Peyer's patch (tissue), 4 donors: ENCODE measurements around the gene LIFR. TPM values are rescaled to one million over a fixed set of nuclear protein-coding genes. Genes with fewer than 3 reads are reported as not detected.

Source experiments
- DNase-seq, 3 donors: peaks; one replicate each; pipeline ENCODE4 v3.0.0-alpha.2; 2017 to 2019
- H3K27ac ChIP-seq, 4 donors: fragments of 200-600 bp; sonication (generic); one replicate each; pipeline ENCODE4 v1.5.1; 2016 to 2019
- H3K27me3 ChIP-seq, 2 donors: fragments of 200-600 bp; sonication (generic); one replicate each; pipeline ENCODE4 v1.5.1; 2019
- H3K36me3 ChIP-seq, 3 donors: fragments of 200-600 bp; sonication (generic); one replicate each; pipeline ENCODE4 v1.5.1; 2016 to 2019
- H3K4me1 ChIP-seq, 4 donors: fragments of 200-600 bp; sonication (generic); one replicate each; pipeline ENCODE4 v1.5.1; 2016 to 2019
- H3K4me3 ChIP-seq, 4 donors: fragments of 200-600 bp; sonication (generic); 1 replicate in 3 of 4; 2 replicates in 1 of 4; pipeline ENCODE4 v1.5.1; 2016 to 2019; ENCODE audit warnings: mild to moderate bottlenecking in 1 of 4
- H3K9me3 ChIP-seq, 4 donors: fragments of 200-600 bp; sonication (generic); one replicate each; pipeline ENCODE4 v1.5.1; 2016 to 2019; ENCODE audit warnings: mild to moderate bottlenecking in 1 of 4
- CTCF ChIP-seq, 6 experiments: fragments of 450-650 bp in 4 of 6; fragments of 200-600 bp in 2 of 6; sonication (generic) in 1 of 6; IDR thresholded peaks; one replicate each; pipeline ENCODE4 v1.5.1; 2017 to 2019; ENCODE audit warnings: antibody characterized with exemption in 6 of 6, mild to moderate bottlenecking in 3 of 6, moderate library complexity in 1 of 6
- POLR2A ChIP-seq, 2 donors: fragments of 450-650 bp; IDR thresholded peaks; one replicate each; pipeline ENCODE4 v1.5.1; 2017; ENCODE audit warnings: antibody characterized with exemption in 2 of 2, mild to moderate bottlenecking in 2 of 2, moderate library complexity in 2 of 2
- total RNA-seq, 4 donors: library from RNA; depleted of rRNA; stranded (reverse); fragments of >200 nt; gene quantifications; one replicate each; pipeline ENCODE4 v1.1.0, GENCODE V29; 2016

Gene LIFR
- total RNA-seq, 4 donors from 2014 or later: 10.7 to 98.2 (median 19.9) TPM

- no peaks in the 10 kb centered on the region for H3K36me3 ChIP-seq
- no peak overlapping the region for H3K4me3 ChIP-seq
- no peaks in the 10 kb centered on the region for H3K9me3 ChIP-seq
- no peak for DNase-seq
- no peak for TF ChIP-seq POLR2A (IDR thresholded peaks at IDR 0.05)
- no peaks in the 10 kb centered on the region for H3K27me3 ChIP-seq
- no peak overlapping the region for H3K27ac ChIP-seq
- H3K4me1 ChIP-seq: no peaks in the 10 kb centered on the region
These were observed 37.5 kb upstream of the LIFR start for GRCh38 chr5:38593959-38594358.

GRCh38 chr5:38591523-38591849 is 35.0 kb upstream of the LIFR start:
- TF ChIP-seq POLR2A (IDR thresholded peaks at IDR 0.05): no peak
- TF ChIP-seq CTCF (IDR thresholded peaks at IDR 0.05): no peak
- no peak for DNase-seq
- Histone ChIP-seq H3K27ac (no peak overlapping the region), H3K9me3 (no peaks in the 10 kb centered on the region), H3K4me3 (no peak overlapping the region), H3K36me3 (no peaks in the 10 kb centered on the region), H3K27me3 (no peaks in the 10 kb centered on the region), H3K4me1 (no peaks in the 10 kb centered on the region)

GRCh38 chr5:38590838-38591522 is 34.5 kb upstream of the LIFR start:
- Histone ChIP-seq H3K4me3 (no peak overlapping the region), H3K4me1 (no peaks in the 10 kb centered on the region), H3K27me3 (no peaks in the 10 kb centered on the region), H3K27ac (no peak overlapping the region), H3K9me3 (no peaks in the 10 kb centered on the region), H3K36me3 (no peaks in the 10 kb centered on the region)
- TF ChIP-seq POLR2A (IDR thresholded peaks at IDR 0.05) (no peak), CTCF (IDR thresholded peaks at IDR 0.05) (no peak)
- no peak for DNase-seq

GRCh38 chr5:38589629-38590028 is 33.2 kb upstream of the LIFR start:
- TF ChIP-seq CTCF (IDR thresholded peaks at IDR 0.05): no peak
- no peak for TF ChIP-seq POLR2A (IDR thresholded peaks at IDR 0.05)
- no peak overlapping the region for H3K4me3 ChIP-seq
- DNase-seq: no peak
- H3K27ac ChIP-seq: no peak overlapping the region
- H3K4me1 ChIP-seq: no peaks in the 10 kb centered on the region
- no peaks in the 10 kb centered on the region for H3K27me3 ChIP-seq
- no peaks in the 10 kb centered on the region for H3K9me3 ChIP-seq
- H3K36me3 ChIP-seq: no peaks in the 10 kb centered on the region

GRCh38 chr5:38585816-38586215 is 29.4 kb upstream of the LIFR start:
- Histone ChIP-seq H3K4me1 (no peaks in the 10 kb centered on the region), H3K36me3 (no peaks in the 10 kb centered on the region), H3K9me3 (no peaks in the 10 kb centered on the region), H3K27ac (no peak overlapping the region), H3K27me3 (no peaks in the 10 kb centered on the region), H3K4me3 (no peak overlapping the region)
- DNase-seq: no peak
- TF ChIP-seq POLR2A (IDR thresholded peaks at IDR 0.05): no peak
- no peak for TF ChIP-seq CTCF (IDR thresholded peaks at IDR 0.05)

- H3K4me1 ChIP-seq: no peaks in the 10 kb centered on the region
- DNase-seq: no peak
- H3K4me3 ChIP-seq: no peak overlapping the region
- H3K36me3 ChIP-seq: no peaks in the 10 kb centered on the region
- no peak overlapping the region for H3K27ac ChIP-seq
- TF ChIP-seq POLR2A (IDR thresholded peaks at IDR 0.05) (no peak), CTCF (IDR thresholded peaks at IDR 0.05) (no peak)
- no peaks in the 10 kb centered on the region for H3K27me3 ChIP-seq
- no peaks in the 10 kb centered on the region for H3K9me3 ChIP-seq
These were observed 27.1 kb upstream of the LIFR start for GRCh38 chr5:38583500-38583899.
